Measurements from ENCODE around the gene SLC22A16. TPM values are rescaled to one million over a fixed set of nuclear protein-coding genes. Genes with fewer than 3 reads are reported as not detected.
"Not testable (repeated sequence)": the region's sequence is repeated elsewhere in the genome, so short reads cannot be mapped to it uniquely, and the experiment has no call there.

Gene SLC22A16
- total and polyA plus RNA-seq, 4 donors, result 0.37 to 3.2 (median 0.99) TPM

- 65 to 69% methylated on average over 1 of the region's 1 CpG for WGBS, 2 donors
- TF ChIP-seq, protein P1, sequence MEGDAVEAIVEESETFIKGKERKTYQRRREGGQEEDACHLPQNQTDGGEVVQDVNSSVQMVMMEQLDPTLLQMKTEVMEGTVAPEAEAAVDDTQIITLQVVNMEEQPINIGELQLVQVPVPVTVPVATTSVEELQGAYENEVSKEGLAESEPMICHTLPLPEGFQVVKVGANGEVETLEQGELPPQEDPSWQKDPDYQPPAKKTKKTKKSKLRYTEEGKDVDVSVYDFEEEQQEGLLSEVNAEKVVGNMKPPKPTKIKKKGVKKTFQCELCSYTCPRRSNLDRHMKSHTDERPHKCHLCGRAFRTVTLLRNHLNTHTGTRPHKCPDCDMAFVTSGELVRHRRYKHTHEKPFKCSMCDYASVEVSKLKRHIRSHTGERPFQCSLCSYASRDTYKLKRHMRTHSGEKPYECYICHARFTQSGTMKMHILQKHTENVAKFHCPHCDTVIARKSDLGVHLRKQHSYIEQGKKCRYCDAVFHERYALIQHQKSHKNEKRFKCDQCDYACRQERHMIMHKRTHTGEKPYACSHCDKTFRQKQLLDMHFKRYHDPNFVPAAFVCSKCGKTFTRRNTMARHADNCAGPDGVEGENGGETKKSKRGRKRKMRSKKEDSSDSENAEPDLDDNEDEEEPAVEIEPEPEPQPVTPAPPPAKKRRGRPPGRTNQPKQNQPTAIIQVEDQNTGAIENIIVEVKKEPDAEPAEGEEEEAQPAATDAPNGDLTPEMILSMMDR (IDR thresholded peaks at IDR 0.05; ENCODE audit: control extremely low read depth, extremely low read depth), result no peak
- peak overlapping the region in 1 of 2 donors; percentile 9 for H3K27ac ChIP-seq (ENCODE audit: low read depth in 1 of 2, low read length in 1 of 2)
- DNase-seq, result no peak
- no peak overlapping the region for H3K9ac ChIP-seq (ENCODE audit: insufficient read depth in 1 of 2, low read length in 2 of 2)
- no peaks in the 10 kb centered on the region for H3K27me3 ChIP-seq (ENCODE audit: control insufficient read depth in 3 of 3, insufficient read depth in 3 of 3, low read length in 2 of 3)
- peaks cover 0 to 4% (median 0%) of the 10 kb centered on the region in 4 donors for H3K9me3 ChIP-seq (ENCODE audit: control insufficient read depth in 4 of 4, insufficient read depth in 3 of 4, low read length in 3 of 4)
- peaks cover 0 to 4% (median 1%) of the 10 kb centered on the region in 5 donors for H3K4me1 ChIP-seq (ENCODE audit: control insufficient read depth in 5 of 5, insufficient read depth in 5 of 5, low read length in 5 of 5)
- no peaks in the 10 kb centered on the region for H3K36me3 ChIP-seq (ENCODE audit: control insufficient read depth in 4 of 4, insufficient read depth in 4 of 4, low read length in 4 of 4)
- H3K4me3 ChIP-seq, result no peak overlapping the region
- peak; percentile 34 for ATAC-seq (ENCODE audit: insufficient read depth, low FRiP score)
Measured at GRCh38 chr6:110509617-110510241, 33.3 kb upstream of the SLC22A16 start.

- not testable (repeated sequence) for H3K9me3 ChIP-seq (ENCODE audit: control insufficient read depth in 4 of 4, insufficient read depth in 3 of 4, low read length in 3 of 4); H3K4me3 ChIP-seq; H3K4me1 ChIP-seq (ENCODE audit: control insufficient read depth in 5 of 5, insufficient read depth in 5 of 5, low read length in 5 of 5); H3K27me3 ChIP-seq (ENCODE audit: control insufficient read depth in 3 of 3, insufficient read depth in 3 of 3, low read length in 2 of 3); H3K36me3 ChIP-seq (ENCODE audit: control insufficient read depth in 4 of 4, insufficient read depth in 4 of 4, low read length in 4 of 4); DNase-seq; H3K9ac ChIP-seq (ENCODE audit: insufficient read depth in 1 of 2, low read length in 2 of 2); ATAC-seq (ENCODE audit: insufficient read depth, low FRiP score); H3K27ac ChIP-seq (ENCODE audit: low read depth in 1 of 2, low read length in 1 of 2)
- 81% methylated on average over 2 of the region's 2 CpGs for WGBS, 2 donors
Measured at GRCh38 chr6:110504891-110505290, 28.5 kb upstream of the SLC22A16 start.

DNA sequence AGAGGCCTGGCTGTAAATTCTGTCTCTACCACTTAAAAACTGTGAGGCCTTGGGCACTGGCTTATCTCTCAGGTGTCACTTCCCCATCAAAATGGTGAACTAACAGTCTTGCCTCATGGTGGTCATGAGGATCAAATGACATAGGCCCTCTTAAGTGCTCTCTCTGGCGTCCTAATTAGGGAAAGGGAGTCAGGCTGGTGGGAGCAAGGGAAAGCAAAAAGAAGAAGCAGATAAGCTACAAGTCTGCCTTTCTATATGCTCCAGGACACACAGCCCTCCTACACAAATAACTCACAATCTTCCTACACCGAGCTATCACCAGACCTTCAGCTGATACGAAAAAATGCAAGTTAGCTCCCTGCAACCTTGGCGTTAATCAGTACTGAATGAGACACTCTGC, 19.5 kb upstream of the SLC22A16 start:
- DNase-seq (no peak), ATAC-seq (ENCODE audit: insufficient read depth, low FRiP score) (no peak)
- 78 to 91% methylated on average over 4 of the region's 4 CpGs for WGBS, 2 donors

DNA sequence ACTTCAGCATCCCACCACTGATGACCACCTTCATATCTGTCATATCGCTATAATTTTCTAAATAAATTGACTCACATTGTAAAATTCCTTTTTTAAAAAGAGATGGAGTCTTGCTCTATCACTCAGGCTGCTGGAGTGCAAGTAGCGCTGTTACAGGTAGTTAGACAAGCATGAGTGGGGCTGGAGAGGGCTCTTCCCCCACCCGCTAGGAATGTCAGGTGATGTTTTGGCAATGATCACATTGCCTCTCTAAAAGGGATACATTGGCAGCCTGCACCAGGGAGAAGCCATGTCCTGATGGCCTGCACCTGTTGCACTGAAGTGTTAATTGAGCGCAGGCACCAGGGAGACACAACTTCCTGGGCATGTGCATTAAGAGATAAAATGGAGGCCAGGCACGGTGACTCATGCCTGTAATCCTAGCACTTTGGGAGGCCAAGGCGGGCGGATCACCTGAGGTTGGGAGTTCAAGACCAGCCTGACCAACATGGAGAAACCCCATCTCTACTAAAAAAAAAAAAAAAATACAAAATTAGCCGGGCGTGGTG, 16.9 kb upstream of the SLC22A16 start:
- Histone ChIP-seq H3K9ac (ENCODE audit: insufficient read depth in 1 of 2, low read length in 2 of 2) (no peak overlapping the region), H3K27me3 (ENCODE audit: control insufficient read depth in 3 of 3, insufficient read depth in 3 of 3, low read length in 2 of 3) (no peaks in the 10 kb centered on the region), H3K27ac (ENCODE audit: low read depth in 1 of 2, low read length in 1 of 2) (no peak overlapping the region), H3K4me3 (no peak overlapping the region), H3K4me1 (ENCODE audit: control insufficient read depth in 5 of 5, insufficient read depth in 5 of 5, low read length in 5 of 5) (no peaks in the 10 kb centered on the region), H3K9me3 (ENCODE audit: control insufficient read depth in 4 of 4, insufficient read depth in 3 of 4, low read length in 3 of 4) (no peaks in the 10 kb centered on the region), H3K36me3 (ENCODE audit: control insufficient read depth in 4 of 4, insufficient read depth in 4 of 4, low read length in 4 of 4) (no peaks in the 10 kb centered on the region)
- ATAC-seq (ENCODE audit: insufficient read depth, low FRiP score), result no peak
- DNase-seq, result no peak
- WGBS, 2 donors, result 90 to 93% methylated on average over 9 of the region's 9 CpGs
- TF ChIP-seq, protein P1 (IDR thresholded peaks at IDR 0.05; ENCODE audit: control extremely low read depth, extremely low read depth), result no peak

More for the DNA sequence above, 19.5 kb upstream of the SLC22A16 start:
- no peaks in the 10 kb centered on the region for H3K27me3 ChIP-seq (ENCODE audit: control insufficient read depth in 3 of 3, insufficient read depth in 3 of 3, low read length in 2 of 3)
- no peak overlapping the region for H3K4me3 ChIP-seq
- H3K27ac ChIP-seq (ENCODE audit: low read depth in 1 of 2, low read length in 1 of 2), result no peak overlapping the region
- TF ChIP-seq, protein P1 (IDR thresholded peaks at IDR 0.05; ENCODE audit: control extremely low read depth, extremely low read depth), result no peak
- no peaks in the 10 kb centered on the region for H3K9me3 ChIP-seq (ENCODE audit: control insufficient read depth in 4 of 4, insufficient read depth in 3 of 4, low read length in 3 of 4)
- H3K9ac ChIP-seq (ENCODE audit: insufficient read depth in 1 of 2, low read length in 2 of 2), result no peak overlapping the region
- H3K4me1 ChIP-seq (ENCODE audit: control insufficient read depth in 5 of 5, insufficient read depth in 5 of 5, low read length in 5 of 5), result no peaks in the 10 kb centered on the region
- H3K36me3 ChIP-seq (ENCODE audit: control insufficient read depth in 4 of 4, insufficient read depth in 4 of 4, low read length in 4 of 4), result no peaks in the 10 kb centered on the region

Data from lung (tissue), 12 donors.